Activated naive CD4-positive, alpha-beta T cell treated with Interleukin-2 at 50 U/mL for 16 hours (primary cell): ENCODE data around the gene ECD.
"Not testable (repeated sequence)": the region's sequence is repeated elsewhere in the genome, so short reads cannot be mapped to it uniquely, and the experiment has no call there.

Experiments used
- DNase-seq: peaks from one replicate; pipeline ENCODE4 v3.0.0-alpha.2; 2020

The ECD gene

DNA sequence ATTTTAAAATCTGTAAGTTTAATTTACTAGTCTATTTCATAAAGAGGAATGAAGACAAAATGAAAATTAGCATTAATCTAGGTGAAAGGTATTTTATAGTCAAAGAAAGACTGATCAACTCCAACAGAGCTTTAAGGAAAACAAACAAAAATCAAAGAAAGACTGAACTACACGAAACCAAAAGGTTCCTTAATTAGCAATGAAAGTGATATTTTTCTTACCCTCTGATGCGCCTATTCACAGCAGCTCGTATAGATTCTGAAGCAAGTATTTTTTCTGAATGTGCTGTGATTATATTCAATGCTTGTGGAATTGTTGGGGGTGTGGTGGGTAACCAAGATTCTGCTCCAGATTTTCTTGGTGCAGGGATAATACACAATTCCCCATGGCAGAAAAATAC is 11.8 kb downstream of the ECD start:
- no peak for DNase-seq

DNA sequence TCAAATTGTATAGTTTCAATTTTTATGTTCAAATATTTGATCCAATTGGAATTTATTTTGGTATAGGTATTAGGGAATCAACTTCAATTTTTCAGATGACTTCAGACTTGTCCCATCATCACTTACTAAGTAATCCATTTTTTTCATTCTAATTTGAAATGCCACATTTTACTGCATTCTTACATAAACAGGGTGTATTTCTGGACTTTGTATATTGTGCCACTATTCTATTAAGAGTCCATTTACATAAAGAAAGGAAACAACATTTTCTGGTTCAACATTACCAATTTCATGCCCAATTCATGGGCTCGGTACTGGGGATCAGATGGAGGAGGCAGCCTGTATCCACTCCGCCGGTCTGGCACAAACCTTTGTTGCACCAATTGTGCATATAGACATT is 15.8 kb downstream of the ECD start:
- no peak for DNase-seq

GRCh38 chr10:73150633-73151413 is 17.0 kb downstream of the ECD start:
- DNase-seq, result not testable (repeated sequence)

GRCh38 chr10:73141603-73142002 is 26.2 kb downstream of the ECD start:
- DNase-seq, result no peak

GRCh38 chr10:73139251-73139650 is 28.6 kb downstream of the ECD start:
- no peak for DNase-seq

DNA sequence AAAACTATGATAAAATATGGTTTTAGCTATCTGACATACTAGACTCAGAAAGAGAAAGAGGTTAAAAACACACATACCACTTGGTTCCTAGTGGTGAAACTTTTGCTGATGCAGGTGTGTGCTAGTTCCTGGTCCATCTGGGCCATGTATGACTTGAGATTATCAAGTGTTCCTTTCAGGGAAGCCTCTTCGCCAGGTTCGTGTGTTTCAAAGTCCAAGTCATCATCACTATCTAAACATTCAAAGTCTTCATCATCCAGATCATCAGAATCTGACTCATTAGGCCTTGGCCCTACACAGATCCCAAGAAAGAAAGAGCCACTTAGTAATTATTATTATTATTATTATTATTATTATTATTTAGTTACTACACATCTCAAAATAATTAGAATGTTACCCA is 31.2 kb downstream of the ECD start:
- DNase-seq, result no peak

DNA sequence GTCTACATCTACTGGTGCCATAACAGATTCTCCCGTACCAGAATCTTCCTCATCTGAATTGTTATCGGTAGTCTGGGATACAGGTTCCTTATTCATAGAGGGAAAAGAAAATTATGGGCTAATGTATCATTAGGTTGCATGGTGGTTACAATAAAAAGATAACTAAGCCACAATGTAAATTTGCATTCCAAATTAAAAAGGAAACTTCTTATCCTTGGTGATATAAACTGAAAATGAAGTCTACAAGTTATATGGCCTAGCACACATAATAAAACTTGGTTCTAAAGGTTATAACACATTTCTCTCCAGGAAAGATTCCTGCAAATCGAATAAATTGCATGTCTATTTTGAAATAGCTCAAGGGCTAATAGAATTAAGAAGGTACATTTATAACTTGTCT is 33.1 kb downstream of the ECD start:
- DNase-seq, result no peak

- no peak for DNase-seq
These were observed 35.7 kb downstream of the ECD start for GRCh38 chr10:73131913-73132686.

DNA sequence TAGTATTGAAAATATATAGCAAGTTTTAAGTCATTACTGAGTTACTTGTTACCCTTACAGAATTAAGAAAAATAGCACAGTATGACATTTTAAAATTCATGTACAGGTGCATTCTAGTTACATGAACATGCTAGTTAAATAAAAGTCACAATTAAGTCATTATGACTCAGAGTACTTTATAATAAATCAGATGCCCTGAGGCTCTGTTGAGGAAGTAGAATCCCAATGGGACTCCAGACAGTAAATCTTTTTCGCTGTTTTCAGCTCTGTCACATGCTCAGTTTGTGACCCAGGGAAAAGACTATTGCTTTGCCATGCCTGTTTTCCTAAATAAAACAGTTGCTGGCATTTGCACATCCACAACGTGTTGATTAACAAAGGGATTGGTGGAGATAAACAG is 36.5 kb downstream of the ECD start:
- no peak for DNase-seq

- DNase-seq, result no peak
These were observed 41.5 kb downstream of the ECD start for GRCh38 chr10:73126343-73126742.

GRCh38 chr10:73119952-73120351 is 47.9 kb downstream of the ECD start:
- DNase-seq, result no peak

DNA sequence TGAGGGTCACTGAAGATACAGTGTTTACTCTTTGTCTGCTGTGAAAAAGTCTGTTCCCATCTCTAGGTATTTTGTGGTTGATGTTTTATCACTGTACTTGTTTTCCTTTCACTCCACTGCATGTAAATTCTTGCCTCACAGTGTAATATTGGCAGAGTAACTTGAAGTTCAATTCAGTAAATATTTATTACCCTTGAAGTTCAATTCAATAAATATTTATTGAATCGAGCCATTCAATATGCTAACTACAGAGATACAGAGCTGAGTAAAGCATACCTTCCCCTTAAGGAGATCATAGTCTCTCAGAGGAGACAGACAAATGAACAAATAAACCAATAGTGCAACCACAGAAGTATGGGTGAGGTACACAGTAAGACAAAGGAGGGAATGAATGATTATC is 48.4 kb downstream of the ECD start:
- no peak for DNase-seq

DNA sequence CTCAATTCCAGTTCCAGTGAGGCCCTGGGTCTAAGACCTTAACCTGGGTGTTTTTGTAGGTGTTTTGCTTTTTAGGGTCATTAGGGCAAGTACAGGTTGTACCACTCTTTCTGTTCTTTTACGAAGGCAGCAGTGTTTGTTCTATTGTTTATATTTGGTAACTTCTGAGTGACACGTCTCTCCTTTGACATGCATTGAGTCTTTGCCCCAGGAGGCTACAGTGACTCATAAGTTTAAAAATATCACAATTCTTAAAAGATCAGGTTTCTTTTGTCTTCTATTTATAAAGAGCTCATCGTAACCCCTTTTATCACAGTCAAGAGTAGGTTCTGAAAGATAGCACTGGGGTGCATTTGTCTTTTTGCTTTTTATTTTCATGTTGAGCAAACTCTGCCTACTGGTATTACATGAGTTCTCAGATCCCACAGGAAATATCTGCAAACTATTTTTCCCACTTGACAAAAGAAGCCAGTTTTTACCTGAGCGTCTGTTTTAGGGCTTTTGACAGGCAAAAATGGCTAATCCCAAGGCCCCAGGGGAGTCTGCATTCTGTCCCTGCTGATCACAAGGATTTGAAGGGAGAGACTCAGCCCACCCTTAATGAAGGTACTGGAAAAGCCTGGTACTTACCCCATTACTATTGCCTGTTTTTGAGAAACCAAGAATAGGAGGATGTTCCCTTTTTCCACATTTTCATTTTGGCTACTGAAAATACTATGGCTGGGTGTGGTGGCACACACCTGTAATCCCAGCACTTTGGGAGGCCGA is 49.6 kb downstream of the ECD start:
- no peak for DNase-seq

GRCh38 chr10:73116017-73116416 is 51.8 kb downstream of the ECD start:
- DNase-seq, result no peak

- no peak for DNase-seq
These were observed 54.3 kb downstream of the ECD start for GRCh38 chr10:73113551-73113950.

DNA sequence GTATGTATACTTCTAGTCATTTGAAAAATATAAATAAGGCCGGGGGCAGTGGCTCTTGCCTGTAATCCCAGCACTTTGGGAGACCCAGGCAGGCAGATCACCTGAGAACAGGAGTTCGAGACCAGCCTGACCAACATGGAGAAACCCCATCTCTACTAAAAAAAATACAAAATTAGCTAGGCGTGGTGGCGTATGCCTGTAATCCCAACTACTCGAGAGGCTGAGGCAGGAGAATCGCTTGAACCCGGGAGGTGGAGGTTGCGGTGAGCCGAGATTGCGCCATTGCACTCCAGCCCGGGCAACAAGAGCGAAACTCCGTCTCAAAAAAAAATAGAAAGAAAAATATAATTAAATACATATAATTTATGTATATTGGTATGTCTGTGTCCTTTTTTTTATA is 55.8 kb downstream of the ECD start:
- not testable (repeated sequence) for DNase-seq

- DNase-seq, result peak; percentile 43
These were observed 57.4 kb downstream of the ECD start, which contains the start of gene NUDT13 for GRCh38 chr10:73110345-73110849. NUDT13 (plus strand) TSS chr10:73110455; CDS start chr10:73114366, 3,911 bp downstream.

- DNase-seq, result not testable (repeated sequence)
These were observed 58.6 kb downstream of the ECD start for GRCh38 chr10:73109248-73109652.

DNA sequence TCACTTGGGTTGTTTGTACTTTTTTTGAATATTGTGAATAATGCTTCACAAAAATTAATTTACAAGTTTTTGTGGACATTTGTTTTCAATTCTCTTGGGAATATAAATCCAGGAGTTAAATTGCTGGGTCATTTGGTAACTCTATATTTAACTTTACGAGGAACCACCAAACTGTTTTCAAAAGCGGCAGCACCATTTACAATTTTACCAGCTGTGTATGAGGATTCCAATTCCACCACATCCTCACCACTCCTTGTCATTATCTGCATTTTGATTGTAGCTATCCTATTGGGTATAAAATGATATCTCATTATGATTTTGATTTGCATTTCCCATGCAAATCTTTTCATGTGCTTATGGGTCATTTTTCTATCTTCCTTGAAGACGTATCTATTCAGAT is 61.5 kb downstream of the ECD start:
- no peak for DNase-seq

DNA sequence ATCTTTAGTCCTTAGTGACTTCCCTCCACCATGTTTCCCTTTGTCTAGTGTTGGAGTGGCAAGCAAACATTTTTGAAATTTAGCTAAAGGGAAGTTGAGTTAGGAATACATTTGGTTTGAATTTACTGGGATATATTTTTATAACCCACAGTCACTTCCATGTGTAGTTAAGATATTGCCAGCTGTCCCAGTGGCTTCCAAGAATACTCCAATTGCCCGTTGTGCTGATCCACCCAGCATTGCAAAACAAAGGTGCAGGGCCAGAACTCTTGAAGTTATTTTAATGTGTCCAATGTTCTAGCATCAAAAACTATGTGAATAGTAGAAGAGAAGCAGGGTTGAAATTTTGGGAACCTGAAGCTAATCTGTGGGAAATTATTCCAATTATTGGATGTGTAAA is 68.7 kb downstream of the ECD start:
- no peak for DNase-seq

- no peak for DNase-seq
These were observed 70.5 kb downstream of the ECD start for GRCh38 chr10:73097305-73097670.

GRCh38 chr10:73096449-73097304 is 71.1 kb downstream of the ECD start, which contains the start of gene P4HA1:
P4HA1 (minus strand) TSS chr10:73096866; CDS start chr10:73074883, 21,983 bp downstream.
- DNase-seq, result peak; percentile 99
